NCI-H524 (cell line): ENCODE data around the gene C3.
"Not testable (repeated sequence)": the region's sequence is repeated elsewhere in the genome, so short reads cannot be mapped to it uniquely, and the experiment has no call there.

Source experiments
- DNase-seq, 2 experiments: peaks; one replicate each; lab custom pipeline; 2025; lab: John Stamatoyannopoulos, UW

C3 gene

GRCh38 chr19:6712692-6713670 is 7.5 kb downstream of the C3 start:
- DNase-seq = no peak

DNA sequence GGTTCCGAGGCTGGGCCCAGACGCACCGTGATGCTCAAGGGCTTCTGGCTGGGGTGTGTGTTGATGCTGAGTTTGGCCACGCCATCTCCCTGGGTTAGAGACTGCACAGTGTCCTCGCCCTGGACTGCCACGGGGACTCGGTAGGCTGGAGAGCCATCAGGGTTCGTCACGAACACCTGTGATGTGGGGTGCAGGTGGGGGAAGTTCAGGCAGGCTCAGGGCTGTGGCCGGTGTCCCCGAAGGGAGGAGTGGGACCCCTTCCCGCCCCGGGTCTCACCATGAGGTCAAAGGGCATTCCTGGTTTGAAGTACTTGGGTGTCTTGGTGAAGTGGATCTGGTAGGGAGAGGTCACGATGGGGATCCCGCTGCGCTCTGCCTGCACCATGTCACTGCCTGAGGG is 8.2 kb downstream of the C3 start:
- no peak for DNase-seq

DNA sequence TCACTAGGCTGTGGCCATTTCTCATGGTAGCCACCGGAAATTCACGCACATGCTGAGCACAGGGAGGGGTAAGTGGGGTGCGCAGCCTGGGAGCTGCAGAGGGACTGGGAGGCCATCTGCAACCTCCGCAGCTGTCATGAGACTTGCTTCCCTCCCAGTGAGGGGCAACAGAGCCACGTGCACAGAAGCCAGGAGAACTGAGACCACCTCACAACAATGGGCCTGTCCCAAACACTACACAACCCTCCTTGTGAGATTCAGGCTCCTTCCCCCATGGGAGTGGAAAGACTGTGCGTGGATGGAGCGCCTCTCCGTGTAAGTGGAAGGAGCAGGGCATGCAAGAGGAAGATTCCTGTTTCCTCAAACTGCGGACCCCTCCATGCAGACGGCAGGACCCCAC is 8.8 kb downstream of the C3 start:
- DNase-seq = no peak

DNA sequence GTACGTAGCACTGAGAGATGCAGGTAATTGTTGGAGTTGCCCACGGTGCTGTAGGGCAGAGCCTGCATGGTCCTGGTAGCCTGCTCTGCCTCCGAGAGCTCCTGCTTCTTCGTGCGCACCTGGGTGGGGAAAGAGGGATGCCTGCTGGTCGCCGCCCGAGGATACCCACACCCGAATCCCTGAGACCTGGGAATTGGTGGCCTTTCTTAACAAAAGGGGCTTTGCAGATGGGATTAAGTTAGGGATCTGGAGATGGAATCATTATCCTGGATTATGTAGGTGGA is 9.4 kb downstream of the C3 start:
- no peak for DNase-seq

DNA sequence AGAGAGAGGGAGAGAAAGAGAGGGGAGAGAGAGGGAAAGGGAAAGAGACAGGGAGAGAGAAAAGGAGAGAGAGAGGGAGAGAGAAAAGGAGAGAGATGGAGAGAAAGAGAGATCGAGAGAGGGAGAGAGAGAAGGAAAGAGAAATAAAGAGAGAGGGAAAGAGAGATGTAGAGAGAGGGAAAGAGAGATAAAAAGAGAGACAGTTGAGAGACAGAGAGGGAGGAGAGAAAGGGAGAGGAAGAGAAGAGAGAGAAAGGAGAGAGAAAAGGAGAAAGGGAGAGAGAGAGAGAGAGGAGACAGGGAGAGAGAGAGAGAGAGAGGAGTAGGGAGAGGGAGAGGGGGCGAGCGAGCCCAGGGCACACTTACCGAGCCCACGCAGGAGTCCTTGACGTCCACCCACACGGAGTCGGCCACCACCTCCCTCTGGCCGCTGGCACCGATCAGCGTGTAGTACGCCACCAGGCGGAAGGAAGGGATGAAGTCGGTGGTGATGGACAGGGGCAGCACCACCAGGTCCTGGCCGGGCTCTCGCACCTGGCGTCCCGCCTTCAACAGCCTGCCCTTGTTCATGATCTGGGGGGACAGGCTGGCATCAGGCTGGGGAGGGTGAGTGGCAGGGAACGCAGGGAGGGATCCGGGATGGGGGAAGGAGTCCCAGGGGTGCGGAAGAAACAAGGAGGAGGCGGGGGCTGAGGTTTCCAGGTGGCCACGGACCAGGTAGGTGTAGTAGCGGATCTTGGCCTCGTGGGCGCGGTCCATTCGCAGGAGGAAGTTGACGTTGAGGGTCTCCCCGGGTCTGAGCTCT is 10.0 kb downstream of the C3 start:
- DNase-seq = no peak

DNA sequence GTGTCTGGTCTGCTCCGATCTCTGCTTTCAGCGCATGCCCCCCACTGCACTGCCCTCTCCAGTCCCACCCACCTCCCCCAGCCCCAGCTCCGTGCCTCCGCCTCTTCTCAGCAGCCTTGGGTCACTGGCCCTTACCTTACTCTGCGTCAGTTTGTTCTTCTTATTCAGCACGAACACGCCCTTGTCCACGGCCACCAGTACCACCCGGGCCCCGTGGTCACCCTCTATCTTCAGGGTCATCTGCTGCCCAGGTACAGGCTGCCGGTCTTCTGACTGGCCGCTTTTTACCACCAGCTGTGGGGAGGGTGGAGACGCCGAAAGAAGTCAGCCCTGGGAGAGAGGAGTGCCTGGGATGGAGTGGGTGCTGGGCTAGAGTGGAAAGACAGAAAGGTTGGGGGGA is 10.9 kb downstream of the C3 start:
- DNase-seq = no peak

- not testable (repeated sequence) for DNase-seq
Observed at GRCh38 chr19:6708913-6709312, 11.5 kb downstream of the C3 start.

GRCh38 chr19:6708346-6708745 is 12.1 kb downstream of the C3 start:
- no peak for DNase-seq

DNA sequence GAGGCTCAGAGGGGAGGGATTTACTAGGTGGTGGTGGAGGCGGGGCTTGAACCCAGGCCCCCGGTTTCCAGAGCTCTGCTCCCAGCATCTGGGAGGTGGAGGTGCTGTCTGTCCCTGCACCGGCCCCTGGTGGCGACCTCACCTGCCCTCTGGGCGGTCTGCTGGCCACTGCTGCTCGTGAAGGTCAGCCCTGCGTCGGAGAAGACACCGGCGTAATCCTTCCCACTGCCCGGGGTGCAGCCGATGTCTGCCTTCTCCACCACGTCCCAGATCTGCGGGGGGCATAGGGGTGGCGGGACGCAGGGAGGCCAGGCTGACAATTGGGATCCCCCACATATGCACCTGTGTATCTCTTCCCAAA is 12.8 kb downstream of the C3 start:
- no peak for DNase-seq

DNA sequence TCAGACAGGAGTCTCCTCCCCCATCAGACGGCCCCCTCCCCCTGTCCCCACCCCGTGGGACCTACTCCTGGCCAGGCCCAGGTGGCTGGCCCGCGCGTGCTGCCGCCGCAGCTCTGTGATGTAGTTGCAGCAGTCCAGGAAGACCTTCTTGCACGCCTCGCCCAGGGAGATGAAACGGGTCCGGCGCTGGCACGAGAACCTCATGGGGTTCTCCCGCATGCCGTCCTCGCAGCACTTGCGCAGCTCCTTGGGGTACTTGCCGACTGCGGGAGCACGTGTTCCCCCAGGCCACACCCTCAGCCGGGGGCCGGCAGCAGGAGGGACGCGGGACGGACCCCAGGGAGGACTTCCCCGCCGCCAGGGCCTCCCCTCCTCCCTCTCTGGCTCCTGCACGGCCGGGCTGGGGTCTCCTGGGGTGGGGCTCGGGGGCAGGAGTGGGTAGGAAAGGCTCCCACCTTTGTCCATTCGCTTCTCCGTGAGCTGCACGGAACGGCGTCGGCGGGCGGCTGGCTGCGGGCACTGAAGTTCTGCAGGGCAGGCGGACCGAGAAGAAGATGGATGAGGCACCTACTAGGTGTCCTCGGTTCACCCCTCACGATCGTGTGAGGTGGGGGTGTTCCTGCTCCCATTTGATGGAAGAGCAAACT is 13.3 kb downstream of the C3 start:
- no peak for DNase-seq

- no peak for DNase-seq
Observed at GRCh38 chr19:6706633-6706958, 13.9 kb downstream of the C3 start.

DNA sequence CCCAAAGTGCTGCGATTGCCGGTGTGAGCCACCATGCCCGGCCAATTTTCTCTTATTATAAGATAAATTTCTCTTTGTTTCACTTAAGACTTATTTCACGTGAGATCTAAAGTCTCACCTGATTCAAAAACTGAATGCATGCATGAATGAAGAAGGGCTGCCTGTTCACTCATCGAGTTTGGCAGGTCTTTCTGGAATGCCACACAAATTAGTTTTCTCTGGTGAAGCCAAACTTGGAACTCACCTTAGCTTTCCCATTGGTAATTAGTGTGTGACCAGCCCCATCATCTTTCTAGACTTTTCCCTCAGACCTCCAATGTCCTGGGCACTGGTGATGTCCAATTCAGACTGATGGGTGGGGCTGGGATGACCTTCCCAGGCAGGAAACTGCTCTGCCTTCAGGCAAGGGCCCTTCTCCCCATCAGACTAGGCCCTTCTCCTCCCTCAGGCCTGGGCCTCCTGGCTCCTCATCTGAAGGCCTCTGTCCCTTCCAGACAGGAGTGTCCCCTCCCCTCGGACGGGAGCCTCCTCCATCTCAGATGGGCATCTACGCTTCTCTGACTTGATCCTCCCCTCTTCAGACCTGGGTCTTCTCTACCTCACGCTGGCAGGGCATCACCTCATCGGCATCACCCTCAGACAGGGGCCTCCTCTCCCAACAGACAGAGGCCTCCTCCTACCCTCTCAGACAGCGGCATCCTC is 14.4 kb downstream of the C3 start:
- no peak for DNase-seq

- no peak for DNase-seq
Observed at GRCh38 chr19:6700586-6701316, 19.7 kb downstream of the C3 start.

GRCh38 chr19:6699935-6700334 is 20.5 kb downstream of the C3 start:
- DNase-seq = no peak

- no peak for DNase-seq
Observed at GRCh38 chr19:6697291-6697690, 23.2 kb downstream of the C3 start.

DNA sequence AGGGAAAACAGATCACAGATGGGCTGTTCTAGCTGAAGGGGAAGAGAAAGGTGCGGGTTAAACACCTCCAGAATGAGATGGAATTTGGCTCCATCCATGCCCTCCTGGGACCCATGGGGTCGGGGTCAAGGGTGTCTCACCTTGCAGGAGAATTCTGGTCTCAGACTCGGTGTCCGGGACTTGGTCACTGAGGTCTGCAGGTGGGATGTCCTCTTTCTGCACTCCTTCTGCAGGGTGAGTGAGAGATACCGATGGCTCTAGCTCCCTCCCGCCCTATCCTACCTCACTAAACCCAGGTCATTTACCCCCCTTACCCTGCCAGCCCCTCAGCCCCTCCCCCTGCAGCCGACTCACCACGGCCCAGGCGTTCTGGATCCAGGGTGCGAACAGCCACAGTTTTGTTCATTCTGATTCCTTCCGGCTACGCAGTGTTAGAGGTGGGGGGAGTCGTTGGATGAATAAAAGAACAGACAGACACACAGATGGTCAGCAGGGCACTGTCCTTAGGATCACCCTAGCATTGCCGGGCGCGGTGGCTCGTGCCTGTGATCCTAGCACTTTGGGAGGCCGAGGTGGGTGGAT is 24.1 kb downstream of the C3 start:
- no peak for DNase-seq

- DNase-seq = no peak
Observed at GRCh38 chr19:6694147-6694815, 26.2 kb downstream of the C3 start.

DNA sequence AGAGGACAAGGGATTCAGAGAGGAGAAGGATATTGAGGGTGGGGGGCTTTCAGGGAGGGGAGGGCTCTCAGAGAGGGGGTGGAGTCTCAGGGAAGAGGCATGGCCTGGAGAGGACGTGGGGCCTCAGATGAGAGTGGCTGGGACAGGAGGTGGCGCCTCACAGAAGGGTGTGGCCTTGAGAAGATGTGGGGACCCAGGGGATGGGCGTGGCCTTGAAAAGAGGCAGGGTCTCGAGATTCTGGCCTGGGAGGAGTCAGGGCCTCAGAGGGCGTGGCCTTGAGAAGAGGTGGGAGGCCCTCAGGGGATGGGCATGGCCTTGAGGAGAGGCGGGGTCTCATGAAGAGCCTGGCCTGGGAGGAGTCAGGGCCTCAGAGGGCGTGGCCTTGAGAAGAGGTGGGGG is 26.8 kb downstream of the C3 start:
- DNase-seq = no peak

DNA sequence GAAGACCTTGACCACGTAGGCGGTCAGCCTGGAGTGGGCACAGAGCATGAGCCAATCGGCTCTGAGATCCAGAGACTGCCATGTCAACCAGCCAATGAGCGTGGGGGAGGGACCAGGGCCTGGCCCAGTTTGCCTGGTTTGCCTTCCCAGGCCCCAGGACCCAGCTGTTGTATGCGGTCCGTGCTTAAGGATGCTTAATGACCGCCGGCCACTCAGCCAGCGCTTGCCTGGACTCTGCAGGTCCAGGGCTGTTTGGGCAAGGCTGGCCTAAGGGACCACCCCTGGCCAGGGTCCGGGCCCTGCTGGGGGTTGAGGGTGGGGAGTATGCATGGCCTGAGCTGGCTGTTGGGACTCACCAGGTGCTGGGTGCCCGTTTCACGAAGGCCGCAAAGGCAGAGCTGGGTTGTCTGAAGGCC is 27.4 kb downstream of the C3 start:
- DNase-seq = no peak

- no peak for DNase-seq
Observed at GRCh38 chr19:6692027-6692426, 28.4 kb downstream of the C3 start.

GRCh38 chr19:6691342-6691741 is 29.1 kb downstream of the C3 start:
- DNase-seq = no peak
